GM19397 (cell line): ENCODE data around the gene KLHL42.
A peak's percentile ranks its signal among the peaks of the same experiment; 100 is the strongest.
"Not testable (repeated sequence)": the region's sequence is repeated elsewhere in the genome, so short reads cannot be mapped to it uniquely, and the experiment has no call there.

Experiments used
- ATAC-seq: cut with Tn5 transposase; IDR thresholded peaks from one replicate; pipeline ENCODE4 v1.9.1; 2021; ENCODE audit warnings: mild to moderate bottlenecking, moderate library complexity; ENCODE audit not compliant: unreplicated experiment

The KLHL42 gene

GRCh38 chr12:27814411-27814810 is 34.4 kb downstream of the KLHL42 start:
- ATAC-seq: no peak

- ATAC-seq: no peak
Observed at GRCh38 chr12:27814851-27815591, 35.0 kb downstream of the KLHL42 start.

- no peak for ATAC-seq
Observed at GRCh38 chr12:27817766-27818165, 37.7 kb downstream of the KLHL42 start.

GRCh38 chr12:27818401-27818918 is 38.4 kb downstream of the KLHL42 start:
- no peak for ATAC-seq

- ATAC-seq: no peak
Observed at GRCh38 chr12:27820564-27820963, 40.5 kb downstream of the KLHL42 start.

GRCh38 chr12:27821259-27821973 is 41.4 kb downstream of the KLHL42 start:
- no peak for ATAC-seq

- ATAC-seq: peak; percentile 65
Observed at GRCh38 chr12:27822076-27822712, 42.2 kb downstream of the KLHL42 start.

- ATAC-seq: no peak
Observed at GRCh38 chr12:27823038-27823437, 43.0 kb downstream of the KLHL42 start.

GRCh38 chr12:27824126-27824842 is 44.3 kb downstream of the KLHL42 start:
- ATAC-seq: peak; percentile 79

- ATAC-seq: no peak
Observed at GRCh38 chr12:27826076-27826475, 46.0 kb downstream of the KLHL42 start.

GRCh38 chr12:27828196-27828595 is 48.2 kb downstream of the KLHL42 start:
- no peak for ATAC-seq

GRCh38 chr12:27838543-27839185 is 58.6 kb downstream of the KLHL42 start:
- ATAC-seq: no peak

GRCh38 chr12:27840229-27840999 is 60.4 kb downstream of the KLHL42 start:
- ATAC-seq: no peak

- no peak for ATAC-seq
Observed at GRCh38 chr12:27841392-27841882, 61.4 kb downstream of the KLHL42 start.

GRCh38 chr12:27843714-27844245 is 63.7 kb downstream of the KLHL42 start:
- ATAC-seq: no peak

- ATAC-seq: no peak
Observed at GRCh38 chr12:27844366-27845090, 64.5 kb downstream of the KLHL42 start.

- ATAC-seq: no peak
Observed at GRCh38 chr12:27845187-27845586, 65.2 kb downstream of the KLHL42 start.

GRCh38 chr12:27845706-27846105 is 65.7 kb downstream of the KLHL42 start:
- ATAC-seq: not testable (repeated sequence)

GRCh38 chr12:27847293-27847692 is 67.3 kb downstream of the KLHL42 start:
- ATAC-seq: not testable (repeated sequence)
